ENCODE results near the gene ARHGAP45.

DNA sequence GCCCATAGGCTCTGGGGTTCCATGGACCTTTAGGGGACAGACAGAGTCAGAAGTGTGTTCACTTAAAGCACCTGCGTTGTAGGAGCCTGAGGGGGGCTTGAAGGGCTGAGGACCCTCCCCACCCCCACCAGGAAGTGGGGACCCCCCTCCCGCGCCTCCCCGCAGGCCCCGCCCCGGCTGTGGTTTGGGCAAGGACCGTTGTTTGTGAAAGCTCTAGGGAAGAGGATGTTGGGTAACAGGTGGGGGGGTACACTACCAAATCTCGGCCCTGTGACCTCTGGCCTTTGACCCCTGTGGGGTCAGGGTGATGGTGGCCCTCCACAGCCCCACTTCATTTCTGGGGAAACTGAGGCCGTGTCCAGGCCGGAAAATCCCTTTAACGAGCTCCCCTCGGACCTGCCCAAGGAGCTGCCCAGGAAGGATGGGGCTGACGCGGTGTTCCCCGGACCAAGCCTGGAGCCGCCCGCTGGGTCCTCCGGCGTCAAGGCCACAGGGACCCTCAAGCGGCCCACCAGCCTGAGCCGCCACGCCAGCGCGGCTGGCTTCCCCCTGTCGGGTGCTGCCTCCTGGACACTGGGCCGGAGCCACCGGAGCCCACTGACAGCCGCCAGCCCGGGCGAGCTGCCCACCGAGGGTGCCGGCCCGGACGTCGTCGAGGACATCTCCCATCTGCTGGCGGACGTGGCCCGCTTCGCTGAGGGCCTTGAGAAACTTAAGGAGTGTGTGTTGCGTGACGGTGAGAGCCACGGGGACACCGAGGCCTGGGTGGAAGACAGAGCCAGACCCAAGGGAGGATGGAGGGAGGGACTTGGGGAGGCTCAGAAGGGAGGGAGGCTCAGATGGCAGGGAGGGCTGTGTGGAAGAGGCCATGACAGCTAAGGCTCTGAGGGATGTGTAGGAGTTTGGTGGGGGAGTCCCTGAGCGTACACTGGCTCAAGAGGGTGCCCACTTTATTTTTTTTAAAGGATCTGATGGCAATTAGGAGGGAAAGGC, 1.3 kb downstream of the ARHGAP45 start:
- no peak for TF ChIP-seq RAD21 (conservative IDR thresholded peaks at IDR 0.05 in 1 of 2, IDR thresholded peaks at IDR 0.05 in 1 of 2)
- no peak for TF ChIP-seq CEBPB (IDR thresholded peaks at IDR 0.05)
- TF ChIP-seq, protein P1, sequence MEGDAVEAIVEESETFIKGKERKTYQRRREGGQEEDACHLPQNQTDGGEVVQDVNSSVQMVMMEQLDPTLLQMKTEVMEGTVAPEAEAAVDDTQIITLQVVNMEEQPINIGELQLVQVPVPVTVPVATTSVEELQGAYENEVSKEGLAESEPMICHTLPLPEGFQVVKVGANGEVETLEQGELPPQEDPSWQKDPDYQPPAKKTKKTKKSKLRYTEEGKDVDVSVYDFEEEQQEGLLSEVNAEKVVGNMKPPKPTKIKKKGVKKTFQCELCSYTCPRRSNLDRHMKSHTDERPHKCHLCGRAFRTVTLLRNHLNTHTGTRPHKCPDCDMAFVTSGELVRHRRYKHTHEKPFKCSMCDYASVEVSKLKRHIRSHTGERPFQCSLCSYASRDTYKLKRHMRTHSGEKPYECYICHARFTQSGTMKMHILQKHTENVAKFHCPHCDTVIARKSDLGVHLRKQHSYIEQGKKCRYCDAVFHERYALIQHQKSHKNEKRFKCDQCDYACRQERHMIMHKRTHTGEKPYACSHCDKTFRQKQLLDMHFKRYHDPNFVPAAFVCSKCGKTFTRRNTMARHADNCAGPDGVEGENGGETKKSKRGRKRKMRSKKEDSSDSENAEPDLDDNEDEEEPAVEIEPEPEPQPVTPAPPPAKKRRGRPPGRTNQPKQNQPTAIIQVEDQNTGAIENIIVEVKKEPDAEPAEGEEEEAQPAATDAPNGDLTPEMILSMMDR (IDR thresholded peaks at IDR 0.05): no peak
- TF ChIP-seq POLR2A (IDR thresholded peaks at IDR 0.05; ENCODE audit: low read length): no peak
- no peak for TF ChIP-seq SMC3 (IDR thresholded peaks at IDR 0.05)

Measured in A549 (cell line).